Activated naive CD4-positive, alpha-beta T cell treated with anti-CD3 and anti-CD28 coated beads, Interleukin-2, amount 10 ng/mL, durations not matched to agents 7 days and 5 days (primary cell): ENCODE results near the gene JMJD8.
A peak's percentile ranks its signal among the peaks of the same experiment; 100 is the strongest.

ENCODE experiments used
- CTCF ChIA-PET: fragments of 350-600 bp; sonication (Branson Sonifier 250); formaldehyde crosslinking; loops from one replicate; lab custom pipeline; 2021; ENCODE audit warnings: antibody characterized with exemption; lab: Charles Lee
- DNase-seq: peaks from one replicate; pipeline ENCODE4 v3.0.0-alpha.2; 2020
- H3K27ac Mint-ChIP-seq: one replicate; pipeline ENCODE4 v1.8.0; 2021; ENCODE audit warnings: mild to moderate bottlenecking, moderate library complexity, mixed read lengths
- H3K27me3 Mint-ChIP-seq: one replicate; pipeline ENCODE4 v1.8.0; 2021; ENCODE audit warnings: mild to moderate bottlenecking, mixed read lengths
- H3K36me3 Mint-ChIP-seq: one replicate; pipeline ENCODE4 v1.8.0; 2021; ENCODE audit warnings: mixed read lengths
- H3K4me1 Mint-ChIP-seq: one replicate; pipeline ENCODE4 v1.8.0; 2021; ENCODE audit warnings: mixed read lengths
- H3K4me3 Mint-ChIP-seq: one replicate; pipeline ENCODE4 v1.8.0; 2021; ENCODE audit warnings: mild to moderate bottlenecking, moderate library complexity, mixed read lengths
- H3K9me3 Mint-ChIP-seq: one replicate; pipeline ENCODE4 v1.8.0; 2021; ENCODE audit warnings: mixed read lengths

Gene JMJD8

GRCh38 chr16:675884-676564 is 8.1 kb downstream of the JMJD8 start:
- Mint-ChIP-seq H3K4me1 (peaks cover 16% of the 10 kb centered on the region), H3K4me3 (no peak overlapping the region), H3K36me3 (peaks cover 8% of the 10 kb centered on the region), H3K27me3 (peaks cover 33% of the 10 kb centered on the region), H3K27ac (no peak overlapping the region), H3K9me3 (no peaks in the 10 kb centered on the region)
- DNase-seq: no peak
- CTCF ChIA-PET: no interaction called here

GRCh38 chr16:674968-675883 is 8.9 kb downstream of the JMJD8 start, which contains the start of gene RHBDL1:
Gene RHBDL1 (plus strand): TSS chr16:675671. CDS start chr16:675791, 120 bp downstream.
- H3K27ac Mint-ChIP-seq: no peak within 1 kb of the TSS
- peaks cover 7% of the 10 kb centered on the region for H3K36me3 Mint-ChIP-seq
- no peak for DNase-seq
- peaks cover 33% of the 10 kb centered on the region for H3K27me3 Mint-ChIP-seq
- H3K4me3 Mint-ChIP-seq: no peak within 1 kb of the TSS
- peaks cover 13% of the 10 kb centered on the region for H3K4me1 Mint-ChIP-seq
- CTCF ChIA-PET: no interaction called here
- H3K9me3 Mint-ChIP-seq: no peaks in the 10 kb centered on the region

- peaks cover 15% of the 10 kb centered on the region for H3K4me1 Mint-ChIP-seq
- no peak for DNase-seq
- H3K9me3 Mint-ChIP-seq: no peaks in the 10 kb centered on the region
- H3K36me3 Mint-ChIP-seq: peaks cover 7% of the 10 kb centered on the region
- H3K27ac Mint-ChIP-seq: no peak overlapping the region
- peaks cover 33% of the 10 kb centered on the region for H3K27me3 Mint-ChIP-seq
- CTCF ChIA-PET: no interaction called here
- no peak overlapping the region for H3K4me3 Mint-ChIP-seq
Measured at GRCh38 chr16:674214-674881, 9.8 kb downstream of the JMJD8 start.

- peaks cover 29% of the 10 kb centered on the region for H3K27me3 Mint-ChIP-seq
- peaks cover 7% of the 10 kb centered on the region for H3K36me3 Mint-ChIP-seq
- H3K4me1 Mint-ChIP-seq: peaks cover 16% of the 10 kb centered on the region
- H3K27ac Mint-ChIP-seq: no peak overlapping the region
- CTCF ChIA-PET: no interaction called here
- DNase-seq: no peak
- H3K4me3 Mint-ChIP-seq: no peak overlapping the region
- H3K9me3 Mint-ChIP-seq: no peaks in the 10 kb centered on the region
Measured at GRCh38 chr16:673399-673991, 10.6 kb downstream of the JMJD8 start.

GRCh38 chr16:672851-673250 is 11.3 kb downstream of the JMJD8 start:
- Mint-ChIP-seq H3K27ac (no peak overlapping the region), H3K4me1 (peaks cover 16% of the 10 kb centered on the region), H3K4me3 (no peak overlapping the region), H3K9me3 (no peaks in the 10 kb centered on the region), H3K27me3 (peaks cover 29% of the 10 kb centered on the region), H3K36me3 (peaks cover 7% of the 10 kb centered on the region)
- CTCF ChIA-PET: no interaction called here
- no peak for DNase-seq

GRCh38 chr16:672371-672770 is 11.8 kb downstream of the JMJD8 start:
- Mint-ChIP-seq H3K4me1 (peaks cover 20% of the 10 kb centered on the region), H3K27me3 (peaks cover 28% of the 10 kb centered on the region), H3K9me3 (no peaks in the 10 kb centered on the region), H3K36me3 (peaks cover 7% of the 10 kb centered on the region), H3K4me3 (no peak overlapping the region), H3K27ac (no peak overlapping the region)
- no peak for DNase-seq
- CTCF ChIA-PET: no interaction called here

- H3K9me3 Mint-ChIP-seq: no peaks in the 10 kb centered on the region
- H3K4me1 Mint-ChIP-seq: peaks cover 14% of the 10 kb centered on the region
- peaks cover 7% of the 10 kb centered on the region for H3K36me3 Mint-ChIP-seq
- peaks cover 20% of the 10 kb centered on the region for H3K27me3 Mint-ChIP-seq
- H3K4me3 Mint-ChIP-seq: no peak overlapping the region
- DNase-seq: no peak
- no peak overlapping the region for H3K27ac Mint-ChIP-seq
- CTCF ChIA-PET: no interaction called here
Measured at GRCh38 chr16:671353-672131, 12.6 kb downstream of the JMJD8 start.

GRCh38 chr16:670485-671352 is 13.4 kb downstream of the JMJD8 start:
- Mint-ChIP-seq H3K27ac (no peak overlapping the region), H3K4me3 (peak overlapping the region; percentile 61), H3K36me3 (peaks cover 7% of the 10 kb centered on the region), H3K9me3 (no peaks in the 10 kb centered on the region), H3K27me3 (peaks cover 12% of the 10 kb centered on the region), H3K4me1 (peaks cover 13% of the 10 kb centered on the region)
- DNase-seq: no peak
- CTCF ChIA-PET: no interaction called here

GRCh38 chr16:669666-670065 is 14.5 kb downstream of the JMJD8 start:
- Mint-ChIP-seq H3K27me3 (peaks cover under 1% of the 10 kb centered on the region), H3K27ac (no peak overlapping the region), H3K4me3 (peak overlapping the region; percentile 61), H3K36me3 (peaks cover 7% of the 10 kb centered on the region), H3K4me1 (peaks cover 13% of the 10 kb centered on the region), H3K9me3 (no peaks in the 10 kb centered on the region)
- CTCF ChIA-PET: no interaction called here
- DNase-seq: no peak

GRCh38 chr16:668519-669171 is 15.5 kb downstream of the JMJD8 start:
- H3K27me3 Mint-ChIP-seq: no peaks in the 10 kb centered on the region
- peak overlapping the region; percentile 78 for H3K27ac Mint-ChIP-seq
- H3K36me3 Mint-ChIP-seq: peaks cover 7% of the 10 kb centered on the region
- peak overlapping the region; percentile 79 for H3K4me3 Mint-ChIP-seq
- peak; percentile 47 for DNase-seq
- no peaks in the 10 kb centered on the region for H3K9me3 Mint-ChIP-seq
- H3K4me1 Mint-ChIP-seq: peaks cover 13% of the 10 kb centered on the region
- CTCF ChIA-PET: interaction anchor here (1.4 kb wide), 2 partner anchors 13 to 19 kb away, joined by 5 to 6 read pairs; no protein-coding TSS in a partner anchor

GRCh38 chr16:667780-668518 is 16.2 kb downstream of the JMJD8 start, which contains the start of gene RHOT2:
Gene RHOT2 (plus strand): TSS chr16:668132. CDS start chr16:668200, 68 bp downstream.
- DNase-seq: peak; percentile 94
- Mint-ChIP-seq H3K9me3 (no peaks in the 10 kb centered on the region), H3K27ac (peak within 1 kb of the TSS; percentile 84), H3K4me1 (peaks cover 13% of the 10 kb centered on the region), H3K27me3 (no peaks in the 10 kb centered on the region), H3K4me3 (peak within 1 kb of the TSS; percentile 79), H3K36me3 (peaks cover 4% of the 10 kb centered on the region)
- CTCF ChIA-PET: interaction anchor here (1.2 to 1.4 kb wide), 3 partner anchors 13 to 74 kb away, joined by 4 to 6 read pairs (median 5); no protein-coding TSS in a partner anchor
